Stimulated activated CD8-positive, alpha-beta memory T cell treated with anti-CD3 and anti-CD28 coated beads, Interleukin-4, amount 100 ng/mL, for 24 hours (primary cell): ENCODE data around the gene FAM3A.

ENCODE experiments used
- DNase-seq: peaks from one replicate; pipeline ENCODE4 v3.0.0-alpha.2; 2020; ENCODE audit warnings: low read depth

FAM3A gene

DNA sequence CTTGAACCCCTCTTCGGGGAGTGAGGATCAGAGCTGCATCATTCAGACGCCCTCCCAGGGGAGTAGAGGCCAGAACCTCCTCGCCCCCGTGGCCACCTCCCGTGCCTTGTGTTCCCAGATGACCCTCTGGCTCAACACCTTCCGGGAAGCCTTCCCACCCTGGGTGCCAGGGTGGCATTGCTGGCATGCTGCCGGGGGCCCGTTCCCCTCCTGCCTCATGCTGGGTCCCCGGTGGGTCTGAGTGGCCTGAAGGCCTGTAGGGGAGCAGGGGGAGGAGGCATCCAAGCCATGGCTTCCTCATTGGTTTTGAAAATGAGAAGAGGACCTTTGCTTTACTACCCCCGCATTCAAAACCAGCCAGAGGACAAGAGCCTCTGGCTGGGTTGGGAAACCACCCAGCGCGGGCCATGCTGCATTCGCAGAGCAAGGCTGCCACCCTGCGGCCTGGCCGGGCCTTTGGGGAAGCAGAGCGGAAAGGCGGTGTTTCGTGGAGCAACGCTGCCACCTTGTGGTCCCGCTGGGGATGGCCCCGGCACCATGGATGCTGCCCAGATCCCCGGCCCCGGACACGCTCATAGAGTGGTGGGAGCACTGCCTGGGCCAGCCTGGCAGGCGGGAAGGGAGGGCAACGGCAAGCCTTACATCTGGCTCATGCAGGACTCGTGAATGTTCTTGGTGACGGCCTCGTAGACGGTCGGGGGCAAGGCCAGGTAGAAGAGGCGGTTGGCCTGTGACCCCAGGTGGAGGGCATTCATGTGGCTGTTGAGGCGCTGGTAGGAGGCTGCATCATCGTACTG lies 18.7 kb upstream of the FAM3A start:
- DNase-seq, result peak; percentile 86

DNA sequence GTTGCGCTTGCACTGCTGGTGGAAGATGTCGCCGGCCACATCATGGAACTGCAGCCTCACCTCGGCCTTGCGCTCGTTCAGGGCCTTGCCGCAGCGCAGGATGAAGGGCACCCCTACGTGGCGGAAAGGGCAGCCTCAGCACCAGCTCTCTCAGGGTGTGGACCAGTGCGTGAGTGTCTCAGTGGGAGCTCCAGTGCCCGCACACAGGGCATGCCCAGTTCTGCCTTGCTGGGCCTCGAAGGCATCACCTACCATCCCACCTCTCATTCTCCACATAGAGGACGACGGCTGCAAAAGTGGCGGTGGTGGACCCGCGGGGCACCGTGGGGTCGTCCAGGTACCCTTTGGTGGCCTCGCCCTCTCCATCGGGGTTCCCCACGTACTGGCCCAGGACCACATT lies 16.7 kb upstream of the FAM3A start:
- DNase-seq, result no peak

DNA sequence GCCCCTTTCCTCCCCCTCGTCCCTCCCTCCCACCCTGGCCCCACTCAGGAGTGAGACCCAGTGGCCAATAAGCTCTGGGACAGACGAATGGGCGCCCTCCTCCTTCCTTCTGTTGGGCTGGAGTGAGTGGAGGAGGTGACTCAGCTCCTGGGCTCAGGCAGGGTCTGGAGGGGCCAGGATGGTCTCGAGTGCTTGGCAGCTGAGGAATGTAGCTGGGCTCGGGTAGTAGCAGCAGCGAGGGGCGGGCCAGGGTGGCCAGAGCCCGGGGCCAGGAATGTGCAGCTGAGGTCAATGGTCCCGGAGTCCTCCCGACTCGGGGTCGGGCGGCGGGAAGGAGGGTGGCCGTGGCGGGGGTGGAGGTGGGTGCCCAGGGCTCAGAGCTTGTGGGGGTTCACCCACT lies 15.6 kb upstream of the FAM3A start:
- no peak for DNase-seq

- DNase-seq, result no peak
Measured at GRCh38 chrX:154530286-154530685, 14.3 kb upstream of the FAM3A start.

GRCh38 chrX:154529206-154529612 lies 13.2 kb upstream of the FAM3A start:
- DNase-seq, result no peak

- DNase-seq, result peak; percentile 35
Measured at GRCh38 chrX:154526901-154527675, 11.1 kb upstream of the FAM3A start.

DNA sequence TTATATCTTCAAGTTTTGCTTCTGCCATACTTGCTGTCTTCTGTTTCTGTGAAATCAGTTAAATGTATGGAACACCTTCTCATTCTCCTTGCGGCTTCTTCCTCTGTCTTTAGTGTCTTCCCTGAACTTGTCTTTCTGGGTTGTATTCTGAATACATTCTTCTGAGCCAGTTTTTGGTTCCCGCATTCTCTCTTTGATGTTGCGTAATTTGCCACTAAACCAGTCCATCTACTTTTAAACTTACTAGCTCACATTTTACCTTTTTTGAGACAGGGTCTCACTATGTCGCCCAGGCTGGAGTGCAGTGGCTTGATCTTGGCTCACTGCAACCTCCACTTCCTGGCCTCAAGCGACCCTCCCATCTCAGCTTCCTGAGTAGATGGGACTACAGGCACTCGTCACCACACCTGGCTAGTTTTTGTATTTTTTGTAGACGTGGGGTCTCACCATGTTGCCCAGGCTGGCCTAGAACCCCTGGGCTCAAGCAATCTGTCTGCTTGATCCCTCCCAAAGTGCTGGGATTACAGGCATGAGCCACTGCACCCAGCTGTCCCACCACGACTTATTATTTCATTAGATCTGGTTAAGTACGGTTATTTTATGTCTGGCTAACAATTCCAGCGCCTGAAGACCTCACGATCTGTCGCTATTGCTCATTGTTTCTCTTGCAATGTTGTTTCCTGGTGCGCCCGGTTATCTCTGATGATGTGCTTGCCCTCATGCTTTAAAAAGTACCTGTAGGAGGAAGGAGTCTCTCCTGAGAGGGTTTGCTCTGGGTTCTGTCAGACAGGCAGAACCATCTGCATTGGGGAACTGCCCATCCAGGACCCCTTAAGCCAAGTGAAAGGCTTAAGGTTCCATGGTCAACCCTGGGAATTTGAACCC lies 9.8 kb upstream of the FAM3A start:
- no peak for DNase-seq

GRCh38 chrX:154519389-154519788 lies 3.4 kb upstream of the FAM3A start:
- no peak for DNase-seq

DNA sequence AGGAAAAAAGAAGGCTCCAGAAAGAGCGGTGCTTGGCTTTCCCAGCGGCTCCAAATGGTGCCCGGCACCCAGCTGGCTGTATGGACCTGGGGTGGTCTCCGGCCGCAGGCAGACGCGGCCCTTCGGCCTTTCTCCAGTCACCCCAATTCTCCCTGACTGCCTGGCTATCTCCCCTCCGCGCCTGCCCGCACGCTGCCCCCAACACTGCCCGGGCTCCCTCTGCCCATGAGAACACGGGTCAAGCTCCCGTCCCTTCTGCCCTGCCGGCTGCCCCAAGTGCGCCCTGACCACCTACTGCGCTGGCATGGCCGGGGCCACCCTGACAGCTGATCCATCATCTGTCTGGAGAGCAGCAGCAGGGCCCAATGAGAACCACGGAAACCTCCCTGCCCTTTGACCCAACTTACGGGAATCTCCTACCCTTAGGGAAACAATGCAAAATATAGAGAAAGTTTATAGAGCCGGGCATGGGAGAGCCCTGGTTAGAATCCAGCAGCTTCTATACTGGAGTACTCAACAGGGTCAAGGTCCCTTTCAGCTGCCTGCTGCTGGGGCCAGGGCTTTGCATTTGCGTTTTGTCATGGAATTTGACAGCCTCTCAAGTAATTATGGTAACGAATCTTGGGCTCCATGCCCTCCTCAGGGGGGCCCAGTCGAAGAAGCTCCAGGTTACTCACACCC lies 1.2 kb upstream of the FAM3A start:
- DNase-seq, result no peak

GRCh38 chrX:154516656-154517100 lies 646 bp upstream of the FAM3A start:
- no peak for DNase-seq

DNA sequence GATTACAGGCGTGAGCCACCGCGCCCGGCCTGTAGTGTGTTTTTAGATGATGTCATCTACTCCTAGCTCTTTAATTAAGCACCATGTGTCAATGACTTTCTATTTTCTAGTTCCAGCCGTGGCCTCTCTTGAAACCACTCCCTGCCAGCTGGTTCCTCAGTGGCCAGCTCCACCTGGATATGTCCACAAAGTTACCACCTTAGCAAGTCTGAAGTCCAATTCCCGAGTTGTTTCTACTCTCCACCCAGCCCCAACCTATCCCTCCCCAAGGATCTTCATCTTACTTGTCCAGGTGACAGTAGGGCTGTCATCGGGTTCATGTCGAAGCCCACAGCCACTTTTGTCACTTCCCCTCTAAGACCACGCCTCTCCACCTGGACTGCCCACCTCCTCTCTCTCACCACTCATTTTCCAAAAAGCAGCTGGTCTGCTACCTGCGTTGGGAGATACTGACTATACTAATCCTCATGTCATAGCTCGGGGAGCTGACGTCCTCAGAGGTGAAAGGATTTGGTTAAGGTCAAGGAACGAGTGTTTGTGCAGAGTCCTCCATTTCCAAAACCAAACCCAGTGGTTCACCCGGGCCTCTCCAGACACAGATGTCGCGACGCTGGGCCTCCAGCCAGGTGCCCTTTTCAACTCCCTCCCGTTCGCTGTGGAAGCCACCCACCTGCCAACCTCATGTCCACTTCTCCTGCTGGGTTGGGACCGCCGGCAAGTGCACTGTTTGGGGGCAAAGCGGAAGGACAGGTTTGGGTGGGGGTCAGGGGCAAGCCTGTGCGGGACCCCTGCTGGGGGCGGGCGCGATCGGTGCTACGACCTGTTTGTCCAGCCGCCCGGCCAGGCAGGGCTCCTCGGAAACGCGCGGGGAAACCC lies 704 bp downstream of the FAM3A start:
- DNase-seq, result no peak

- no peak for DNase-seq
Measured at GRCh38 chrX:154513716-154514115, 2.3 kb downstream of the FAM3A start.

GRCh38 chrX:154512879-154513553 lies 3.0 kb downstream of the FAM3A start:
- no peak for DNase-seq

DNA sequence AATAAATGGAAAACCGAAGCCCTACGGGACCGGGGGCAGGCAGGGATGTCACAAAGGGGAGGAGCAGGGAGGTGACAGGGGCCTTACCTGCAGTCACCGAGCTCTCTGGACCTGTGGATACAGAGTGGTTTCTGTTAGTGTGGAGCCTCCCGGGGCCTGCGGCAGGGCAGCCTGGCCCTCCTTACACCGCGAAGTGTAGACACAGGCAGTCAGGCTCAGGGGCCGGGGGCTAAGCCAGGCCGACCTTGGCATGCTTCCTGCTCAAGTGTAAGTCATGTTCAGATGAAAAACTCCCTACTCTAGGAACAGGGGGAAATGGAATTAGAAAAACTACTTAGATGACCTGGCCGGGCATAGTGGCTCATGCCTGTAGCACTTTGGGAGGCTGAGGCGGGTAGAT lies 4.3 kb downstream of the FAM3A start:
- DNase-seq, result no peak

DNA sequence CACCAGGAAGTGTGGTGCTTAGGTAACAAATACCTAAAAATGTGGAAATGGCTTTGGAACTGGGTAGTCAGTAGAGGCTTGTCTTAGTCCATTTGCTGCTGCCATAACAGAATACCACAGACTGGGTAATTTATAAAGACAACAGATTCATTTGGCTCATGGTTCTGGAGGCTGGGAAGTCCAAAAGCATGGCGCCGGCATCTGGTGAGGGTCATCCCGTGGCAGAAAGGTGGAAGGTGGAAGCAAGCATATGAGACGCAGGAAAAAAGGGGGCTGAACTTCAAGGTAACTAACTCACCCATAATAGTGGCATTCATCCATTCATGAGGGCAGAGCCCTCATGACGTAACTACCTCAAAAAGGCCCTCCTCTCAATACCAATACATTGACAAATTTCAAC lies 6.6 kb downstream of the FAM3A start:
- DNase-seq, result no peak

DNA sequence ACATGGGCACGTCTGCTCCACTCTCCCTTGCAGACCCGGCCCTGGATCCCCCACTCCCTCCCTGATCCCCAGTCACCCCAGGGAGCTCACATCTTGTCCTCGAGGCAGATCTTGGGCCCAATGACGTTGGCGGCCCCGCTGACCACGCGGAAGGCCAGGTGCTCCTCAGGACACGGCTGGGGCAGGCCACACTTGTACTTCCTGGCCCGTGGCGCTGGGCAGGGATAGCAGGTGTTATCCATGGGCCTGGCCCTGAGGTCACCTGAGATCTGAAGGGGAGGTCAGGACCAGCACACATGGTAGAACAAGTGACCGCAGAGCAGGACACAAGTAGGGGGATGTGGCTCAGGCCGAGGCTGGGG lies 7.7 kb downstream of the FAM3A start:
- DNase-seq, result no peak

- no peak for DNase-seq
Measured at GRCh38 chrX:154507673-154508383, 8.2 kb downstream of the FAM3A start.

DNA sequence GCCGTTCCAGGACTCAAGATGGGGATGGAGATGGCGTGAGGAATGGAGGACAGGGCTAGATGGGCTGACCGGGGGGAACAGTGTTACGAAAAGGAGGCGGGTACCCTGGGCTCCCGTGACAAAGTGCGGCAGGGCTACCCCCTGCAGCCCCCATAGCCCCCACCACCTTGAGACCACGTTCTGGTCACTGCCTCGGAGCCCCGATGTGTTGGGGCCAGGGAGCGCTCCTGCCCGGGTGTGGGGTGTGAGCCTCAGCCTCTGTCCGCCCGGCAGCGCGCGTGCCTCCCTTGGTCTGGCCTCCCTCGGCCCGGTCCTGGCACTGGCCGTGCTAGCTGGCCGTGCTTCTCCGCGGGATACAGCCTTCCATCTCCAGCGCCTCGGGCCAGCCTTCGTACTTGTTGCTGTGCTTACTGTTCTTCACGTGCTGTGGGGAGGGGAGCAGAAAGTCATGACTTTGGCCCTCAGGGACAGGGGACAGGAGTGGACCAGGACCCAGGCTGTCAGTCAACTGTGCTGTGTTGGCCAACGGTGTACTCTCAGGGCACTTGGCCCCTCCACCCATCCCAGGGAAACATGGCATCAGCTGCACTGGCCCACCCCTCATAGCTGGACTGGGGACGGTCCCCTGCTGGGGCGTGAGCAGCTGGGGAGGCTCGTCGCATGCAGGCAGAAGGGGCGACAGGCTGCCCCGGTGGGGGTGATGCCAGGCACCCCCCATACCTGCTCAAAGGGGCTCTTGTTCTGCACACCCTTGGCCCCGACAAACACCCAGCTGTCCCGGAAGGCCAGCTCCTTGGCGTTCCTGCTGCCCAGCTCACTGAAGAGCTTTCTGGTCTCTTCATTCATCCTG lies 9.3 kb downstream of the FAM3A start:
- no peak for DNase-seq

DNA sequence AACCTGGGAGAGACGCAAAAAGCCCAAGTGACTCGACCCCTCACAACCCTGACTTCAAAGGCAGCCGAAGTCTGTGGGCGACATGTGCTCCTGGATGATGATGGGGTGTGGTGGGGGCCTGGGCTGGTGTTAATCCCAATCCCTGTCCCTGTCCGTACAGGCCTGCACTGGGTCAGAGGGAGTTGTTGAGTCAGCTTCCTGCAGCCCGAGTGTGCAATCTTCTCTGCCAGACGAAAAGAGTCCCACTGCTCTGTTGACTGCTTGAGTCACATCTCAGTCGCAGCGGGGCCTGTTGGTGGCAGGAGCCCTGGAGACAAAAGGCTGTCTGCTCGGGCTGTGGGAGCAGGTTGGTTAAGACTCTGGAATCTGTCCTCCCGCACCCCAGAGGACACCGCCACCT lies 10.3 kb downstream of the FAM3A start:
- DNase-seq, result no peak
